H1 (cell line): ENCODE results near the gene SETD1B. TPM values are rescaled to one million over a fixed set of nuclear protein-coding genes. Genes with fewer than 3 reads are reported as not detected.

Experiments
- CTCF ChIA-PET: fragments of 300-600 bp; sonication (Branson Sonifier 250); formaldehyde crosslinking; loops from one replicate; lab custom pipeline; 2021; ENCODE audit not compliant: partially characterized antibody; lab: Charles Lee
- POLR2A ChIA-PET: fragments of 300-600 bp; sonication (Branson Sonifier 250); formaldehyde crosslinking; loops from one replicate; lab custom pipeline; 2021; ENCODE audit warnings: inconsistent platforms; ENCODE audit not compliant: partially characterized antibody; lab: Charles Lee
- DNase-seq, 2 experiments: peaks; one replicate each; pipeline versions ENCODE4 v3.0.0 to v3.0.0-alpha.2; 2010 to 2022; ENCODE audit warnings: low spot score in 2 of 2, low read depth in 1 of 2, mixed read lengths in 1 of 2
- FAIRE-seq: peaks from 2 replicates; lab custom pipeline; 2011; peaks lifted over from hg19 to GRCh38; lab: Jason Lieb, UNC
- H2AFZ ChIP-seq: 2 replicates; pipeline ENCODE4 v1.8.1; 2012; ENCODE audit warnings: low read length, inconsistent platforms
- H2AK5ac ChIP-seq: 2 replicates; pipeline ENCODE4 v1.6.1; 2013; ENCODE audit warnings: low read depth, low read length
- H2BK120ac ChIP-seq: replicated peaks from 2 replicates; pipeline ENCODE3; 2013; ENCODE audit warnings: low read depth, low read length, inconsistent platforms
- H2BK12ac ChIP-seq: 2 replicates; pipeline ENCODE4 v1.6.1; 2013; ENCODE audit warnings: low read depth, low read length
- H2BK15ac ChIP-seq: 2 replicates; pipeline ENCODE4 v1.6.1; 2013; ENCODE audit warnings: low read length
- H2BK20ac ChIP-seq: 2 replicates; pipeline ENCODE4 v1.6.1; 2013; ENCODE audit warnings: low read length
- H2BK5ac ChIP-seq: 2 replicates; pipeline ENCODE4 v1.6.1; 2013; ENCODE audit warnings: low read depth, low read length
- H3K14ac ChIP-seq: 2 replicates; pipeline ENCODE4 v1.6.1; 2013; ENCODE audit warnings: inconsistent platforms; ENCODE audit not compliant: insufficient read length
- H3K18ac ChIP-seq: 2 replicates; pipeline ENCODE4 v1.6.1; 2013; ENCODE audit warnings: low read length; ENCODE audit errors: extremely low read depth
- H3K23ac ChIP-seq: 2 replicates; pipeline ENCODE4 v1.6.1; 2013; ENCODE audit warnings: inconsistent platforms; ENCODE audit not compliant: insufficient read length
- H3K23me2 ChIP-seq: 2 replicates; pipeline ENCODE4 v1.6.1; 2013; ENCODE audit warnings: low read depth, low read length
- H3K27ac ChIP-seq: 2 replicates; pipeline ENCODE4 v1.6.1; 2011; ENCODE audit warnings: low read depth, low read length, inconsistent platforms
- H3K27me3 ChIP-seq, 4 experiments: replicated peaks in 1 of 4; 1 replicate in 1 of 4; 2 replicates in 3 of 4; pipeline versions ENCODE4 v1.6.1 to v1.8.1; 2011 to 2013; ENCODE audit warnings: low read length in 3 of 4, mild to moderate bottlenecking in 3 of 4, inconsistent platforms in 2 of 4, mixed read lengths in 2 of 4, moderate library complexity in 1 of 4; ENCODE audit not compliant: control insufficient read depth in 3 of 4, insufficient read depth in 3 of 4; ENCODE audit errors: extremely low read depth in 1 of 4
- H3K36me3 ChIP-seq, 4 experiments: 2 replicates each; pipeline versions ENCODE4 v1.6.1 to v1.8.1; 2011 to 2013; ENCODE audit warnings: mild to moderate bottlenecking in 4 of 4, low read length in 3 of 4, moderate library complexity in 2 of 4, control low read depth in 1 of 4, inconsistent platforms in 1 of 4; ENCODE audit not compliant: insufficient read depth in 4 of 4, control insufficient read depth in 2 of 4
- H3K4ac ChIP-seq: replicated peaks from 2 replicates; pipeline ENCODE3; 2013; ENCODE audit warnings: low read length, low read depth, mixed read lengths, inconsistent platforms; ENCODE audit not compliant: insufficient read length
- H3K4me1 ChIP-seq, 4 experiments: replicated peaks in 1 of 4; 1 replicate in 1 of 4; 2 replicates in 3 of 4; pipeline versions ENCODE4 v1.6.1 to v1.8.1; 2011 to 2013; ENCODE audit warnings: low read length in 3 of 4, inconsistent platforms in 2 of 4, mixed read lengths in 1 of 4; ENCODE audit not compliant: insufficient read depth in 4 of 4, control insufficient read depth in 3 of 4
- H3K4me2 ChIP-seq, 2 experiments: 2 replicates each; pipeline versions ENCODE4 v1.6.1 to v1.8.1; 2011 to 2013; ENCODE audit warnings: low read depth in 2 of 2, low read length in 2 of 2, control low read depth in 1 of 2, inconsistent platforms in 1 of 2, mild to moderate bottlenecking in 1 of 2; ENCODE audit not compliant: insufficient read depth in 1 of 2
- H3K4me3 ChIP-seq, 4 experiments: fragments of 200-600, 300-600 bp in 1 of 4; sonication (generic), shearing (Covaris generic), sonication (Bioruptor Twin) in 1 of 4; 2 replicates each; pipeline versions ENCODE4 v1.5.1 to v1.8.1; 2011 to 2016; ENCODE audit warnings: low read length in 4 of 4, low read depth in 3 of 4, control low read depth in 2 of 4, inconsistent platforms in 2 of 4, mild to moderate bottlenecking in 2 of 4, mixed read lengths in 1 of 4, moderate library complexity in 1 of 4; ENCODE audit not compliant: insufficient read depth in 2 of 4; ENCODE audit errors: extremely low read depth in 1 of 4
- H3K56ac ChIP-seq: replicated peaks from 2 replicates; pipeline ENCODE3; 2013; ENCODE audit warnings: low read depth, mild to moderate bottlenecking, mixed read lengths, low read length, inconsistent platforms; ENCODE audit not compliant: insufficient read length
- H3K79me1 ChIP-seq: 2 replicates; pipeline ENCODE4 v1.6.1; 2013; ENCODE audit warnings: low read depth, low read length, control low read depth
- H3K79me2 ChIP-seq, 2 experiments: 2 replicates each; pipeline versions ENCODE4 v1.6.1 to v1.8.1; 2012 to 2013; ENCODE audit warnings: low read length in 2 of 2, mild to moderate bottlenecking in 2 of 2, inconsistent platforms in 1 of 2; ENCODE audit not compliant: insufficient read depth in 2 of 2, control insufficient read depth in 1 of 2
- H3K9ac ChIP-seq, 4 experiments: replicated peaks in 1 of 4; 1 replicate in 1 of 4; 2 replicates in 3 of 4; pipeline versions ENCODE4 v1.6.1 to v1.8.1; 2011 to 2013; ENCODE audit warnings: low read depth in 3 of 4, low read length in 3 of 4, control low read depth in 2 of 4, mild to moderate bottlenecking in 2 of 4, moderate library complexity in 2 of 4, inconsistent platforms in 1 of 4; ENCODE audit errors: extremely low read depth in 1 of 4
- H3K9me3 ChIP-seq, 2 experiments: 2 replicates each; pipeline versions ENCODE4 v1.6.1 to v1.8.1; 2012 to 2013; ENCODE audit warnings: mild to moderate bottlenecking in 2 of 2, moderate library complexity in 2 of 2, control low read depth in 1 of 2, inconsistent platforms in 1 of 2, low read depth in 1 of 2, low read length in 1 of 2, mixed read lengths in 1 of 2; ENCODE audit not compliant: insufficient read depth in 2 of 2
- H4K20me1 ChIP-seq, 2 experiments: replicated peaks in 1 of 2; 2 replicates each; pipeline versions ENCODE3 to v1.8.1; 2011 to 2013; ENCODE audit warnings: inconsistent platforms in 2 of 2, low read length in 2 of 2, mild to moderate bottlenecking in 1 of 2; ENCODE audit not compliant: insufficient read depth in 2 of 2, control insufficient read depth in 1 of 2
- H4K5ac ChIP-seq: 2 replicates; pipeline ENCODE4 v1.6.1; 2013; ENCODE audit warnings: low read length, low read depth, mixed read lengths, inconsistent platforms; ENCODE audit not compliant: insufficient read length
- H4K8ac ChIP-seq: 2 replicates; pipeline ENCODE4 v1.8.0; 2013; ENCODE audit warnings: mild to moderate bottlenecking, moderate library complexity, low read length, inconsistent platforms; ENCODE audit not compliant: insufficient read depth; ENCODE audit errors: extremely low read depth
- H4K91ac ChIP-seq: replicated peaks from 2 replicates; pipeline ENCODE3; 2013; ENCODE audit warnings: low read length, mixed read lengths, inconsistent platforms; ENCODE audit not compliant: insufficient read length
- CHD1 ChIP-seq: IDR thresholded peaks from 2 replicates; pipeline ENCODE4 v1.6.1; 2012; ENCODE audit warnings: low read depth, low read length, improper control_type of control experiment
- GABPA ChIP-seq: IDR thresholded peaks from 2 replicates; pipeline ENCODE4 v1.6.1; 2011; ENCODE audit warnings: mild to moderate bottlenecking, low read length, moderate library complexity, borderline replicate concordance; ENCODE audit not compliant: insufficient read depth
- HDAC2 ChIP-seq, 2 experiments: fragments of 300-600 bp in 1 of 2; sonication (generic) in 1 of 2; IDR thresholded peaks; 2 replicates each; pipeline ENCODE4 v1.6.1; 2011 to 2012; ENCODE audit warnings: low read depth in 2 of 2, low read length in 2 of 2, mild to moderate bottlenecking in 2 of 2, moderate library complexity in 2 of 2, borderline replicate concordance in 1 of 2, inconsistent platforms in 1 of 2
- JUND ChIP-seq: IDR thresholded peaks from 2 replicates; pipeline ENCODE4 v1.6.1; 2011; ENCODE audit warnings: mild to moderate bottlenecking, improper control_type of control experiment, low read length
- KDM5A ChIP-seq: fragments of 200-600 bp; IDR thresholded peaks from 2 replicates; pipeline ENCODE4 v1.7.1; 2012; ENCODE audit warnings: mild to moderate bottlenecking, low read length, inconsistent platforms, mixed read lengths
- SP4 ChIP-seq: IDR thresholded peaks from 2 replicates; pipeline ENCODE4 v1.6.1; 2012; ENCODE audit warnings: low read length, inconsistent platforms
- WGBS, 2 experiments: shearing (Covaris generic) in 1 of 2; methylation state at CpG; one replicate each; pipeline versions ENCODE4 v1.1.6 to v1.1.7; 2013 to 2015; ENCODE audit warnings: low lambda C conversion rate in 2 of 2, mixed read lengths in 2 of 2, inconsistent platforms in 1 of 2, low coverage in 1 of 2, missing lambda C conversion rate in 1 of 2; ENCODE audit not compliant: insufficient replicate concordance in 2 of 2, insufficient coverage in 1 of 2, insufficient read length in 1 of 2; ENCODE audit errors: extremely low coverage in 1 of 2, missing lambda C conversion rate in 1 of 2; 5-methylcytosine and 5-hydroxymethylcytosine counted together
- polyA plus RNA-seq, 7 experiments: library from polyadenylated mRNA; depleted of rRNA in 3 of 7; stranded (reverse) in 5 of 7; unstranded in 2 of 7; fragments of >200 nt in 5 of 7; fragments of 200-250 nt in 2 of 7; gene quantifications; 1 replicate in 5 of 7; 2 replicates in 1 of 7; 4 replicates in 1 of 7; pipeline versions ENCODE4 v1.2.1 to v1.2.3, GENCODE V29; 2011 to 2013; ENCODE audit warnings: missing spikeins in 2 of 7, mixed read lengths in 2 of 7
- total RNA-seq: library from RNA; stranded (reverse); fragmentation: NEBNext Ultra II Directional; extraction: Animal tissue kit (Norgen Biotek cat#: 25700); gene quantifications from 2 replicates; pipeline ENCODE4 v1.2.1, GENCODE V29; 2021
- TF ChIP-seq, protein P1 (sequence below): IDR thresholded peaks from 2 replicates; pipeline ENCODE4 v1.6.1; 2011; ENCODE audit warnings: low read depth, mild to moderate bottlenecking, low read length; ENCODE audit not compliant: insufficient read depth

SETD1B gene
- total and polyA plus RNA-seq, 2 of the 8 experiments (the other 6 are each of a cell fraction or from before 2014, with no cell fraction given), result 1.3 to 17.7 TPM

GRCh38 chr12:121806546-121807423, 3.0 kb downstream of the SETD1B start:
- Histone ChIP-seq H2BK120ac (no peak overlapping the region), H3K4me3 (peak overlapping the region in 3 of 4 experiments; percentile 14 to 87 (median 15); a peak in 4 of 8 replicates), H3K23me2 (peaks cover 20% of the 10 kb centered on the region), H2BK12ac (no peak overlapping the region), H3K4ac (no peak overlapping the region), H4K5ac (no peak overlapping the region)
- no peak for TF ChIP-seq SP4
- TF ChIP-seq, protein P1, sequence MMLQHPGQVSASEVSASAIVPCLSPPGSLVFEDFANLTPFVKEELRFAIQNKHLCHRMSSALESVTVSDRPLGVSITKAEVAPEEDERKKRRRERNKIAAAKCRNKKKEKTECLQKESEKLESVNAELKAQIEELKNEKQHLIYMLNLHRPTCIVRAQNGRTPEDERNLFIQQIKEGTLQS, result no peak
- TF ChIP-seq JUND, result no peak
- no peak for TF ChIP-seq CHD1
- TF ChIP-seq GABPA, result no peak
- no peak for TF ChIP-seq HDAC2 (IDR thresholded peaks at IDR 0.05; ENCODE audit: borderline replicate concordance in 1 of 2, low read depth in 2 of 2, low read length in 2 of 2)
- no peak for TF ChIP-seq KDM5A
- TF ChIP-seq, all 59 proteins: peak for 0
- peaks cover 7 to 30% (median 24%) of the 10 kb centered on the region in 4 experiments for H3K4me1 ChIP-seq
- no peak for DNase-seq
- H3K36me3 ChIP-seq, result peaks cover 0 to 29% (median 13%) of the 10 kb centered on the region in 4 experiments; a peak in 3 of 8 replicates
- H2BK15ac ChIP-seq, result 0 out of 2 replicates have a peak overlapping the region, but pooled peaks have one; percentile 29
- no peak overlapping the region for H3K56ac ChIP-seq
- no peak overlapping the region for H2BK20ac ChIP-seq
- CTCF ChIA-PET, result interaction anchor here (0.6 to 12.0 kb wide), 15 partner anchors 9 to 414 kb away, joined by 3 to 363 read pairs (median 4); partner anchors contain the start of gene RHOF
- no peak overlapping the region for H2AFZ ChIP-seq
- peaks cover 2 to 6% of the 10 kb centered on the region in 2 experiments for H4K20me1 ChIP-seq
- H4K8ac ChIP-seq, result no peak overlapping the region
- peaks cover 11% of the 10 kb centered on the region for H3K79me1 ChIP-seq
- no peak for FAIRE-seq
- no peak overlapping the region for H2AK5ac ChIP-seq
- H3K79me2 ChIP-seq, result peaks cover 0 to 45% of the 10 kb centered on the region in 2 experiments; a peak in 2 of 4 replicates
- no peaks in the 10 kb centered on the region for H3K27me3 ChIP-seq
- H3K9me3 ChIP-seq, result no peaks in the 10 kb centered on the region
- no peak overlapping the region for H3K18ac ChIP-seq
- no peak overlapping the region for H4K91ac ChIP-seq
- POLR2A ChIA-PET, result interaction anchor here (0.6 to 27.9 kb wide), 8 partner anchors 9 to 221 kb away, joined by 3 to 958 read pairs (median 8); partner anchors contain the start of genes RHOF and SETD1B
- peak overlapping the region; percentile 61 to 92 for H3K4me2 ChIP-seq
- no peak overlapping the region for H3K14ac ChIP-seq
- WGBS, 2 experiments, result 80% methylated on average over 20 of the region's 21 CpGs; no CpG with 5 or more reads in 1 of the 2 experiments
- H3K23ac ChIP-seq, result no peak overlapping the region
- H2BK5ac ChIP-seq, result no peak overlapping the region; the same call in 1 of the 2 replicates
- H3K9ac ChIP-seq, result no peak overlapping the region
- no peak overlapping the region for H3K27ac ChIP-seq
